Epidermal melanocyte (primary cell): Measurements from ENCODE around the gene PRR33.

Experiments used
- DNase-seq: peaks from one replicate; pipeline ENCODE4 v3.0.0; 2011; ENCODE audit warnings: low spot score; ENCODE audit not compliant: insufficient read length

PRR33 gene

GRCh38 chr11:1916986-1917522 is 25.4 kb upstream of the PRR33 start:
- DNase-seq, result no peak

GRCh38 chr11:1916132-1916985 is 24.7 kb upstream of the PRR33 start:
- DNase-seq, result no peak

- DNase-seq, result no peak
Observed at GRCh38 chr11:1915795-1916131, 24.1 kb upstream of the PRR33 start.

GRCh38 chr11:1913271-1914060 is 21.8 kb upstream of the PRR33 start:
- DNase-seq, result no peak

DNA sequence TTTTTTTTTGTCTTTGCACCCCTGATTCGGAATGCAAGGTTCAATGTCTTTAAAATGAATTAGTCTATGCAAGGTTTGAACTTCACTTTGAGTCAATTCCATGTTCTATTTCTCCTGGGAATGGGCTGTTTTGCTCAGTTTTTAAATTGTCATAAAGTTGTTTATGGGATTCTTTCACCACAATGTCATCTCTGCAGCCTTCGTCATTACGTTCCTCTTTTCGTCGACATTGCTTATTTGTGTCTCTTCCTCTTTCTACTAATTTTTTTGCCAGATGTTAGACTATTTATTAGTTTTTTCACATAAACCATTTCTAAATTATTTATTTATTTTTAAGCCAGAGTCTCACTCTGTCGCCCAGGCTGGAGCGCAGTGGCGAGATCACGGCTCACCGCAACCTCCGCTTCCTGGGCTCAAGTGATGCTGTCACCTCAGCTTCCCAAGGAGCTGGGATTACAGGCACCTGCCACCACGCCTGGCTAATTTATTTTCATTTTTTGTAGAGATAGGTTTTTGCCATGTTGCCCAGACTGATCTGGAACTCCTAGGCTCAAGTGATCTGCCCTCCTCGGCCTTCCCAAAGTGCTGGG is 20.7 kb upstream of the PRR33 start:
- no peak for DNase-seq

- DNase-seq, result no peak
Observed at GRCh38 chr11:1909524-1909923, 17.8 kb upstream of the PRR33 start.

- no peak for DNase-seq
Observed at GRCh38 chr11:1908618-1909017, 16.9 kb upstream of the PRR33 start.

DNA sequence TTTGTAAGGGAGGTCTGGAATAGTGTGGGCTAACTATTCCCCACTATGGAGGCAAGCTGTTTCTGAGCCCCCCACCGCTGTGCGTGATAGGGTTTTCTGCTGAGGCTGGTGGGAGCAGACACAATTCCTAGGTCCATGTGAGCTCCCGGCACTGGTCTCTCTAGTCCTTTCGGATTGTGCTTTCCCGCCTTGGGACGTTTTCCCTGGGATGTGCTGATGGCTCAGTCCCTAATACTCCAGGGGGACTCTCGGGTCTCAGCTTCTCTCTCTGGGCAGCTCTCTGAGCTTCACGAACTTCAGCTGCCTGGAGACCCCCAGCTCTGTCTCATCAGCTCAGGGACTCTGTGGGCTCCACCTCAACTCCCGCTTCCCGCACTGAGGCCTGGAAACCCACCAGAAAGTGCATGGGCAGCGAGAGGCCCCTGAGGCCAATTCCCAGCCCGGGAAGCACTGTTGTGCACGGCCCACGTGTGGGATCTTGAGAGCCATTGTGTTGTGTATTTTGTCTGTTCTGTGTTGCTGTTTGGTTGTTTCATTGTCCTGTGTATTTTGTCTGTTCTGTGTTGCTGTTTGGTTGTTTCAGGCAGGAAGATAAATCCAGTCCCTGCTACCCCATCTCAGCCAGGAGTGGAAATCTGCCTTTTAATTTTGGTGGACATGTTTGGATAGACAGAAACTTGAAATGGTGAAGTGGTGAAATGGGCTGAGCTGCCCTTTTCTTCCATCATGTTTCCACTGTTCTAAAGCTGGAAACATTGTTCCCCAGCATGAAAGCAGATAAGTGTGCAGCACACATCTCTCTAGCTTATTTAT is 15.1 kb upstream of the PRR33 start:
- no peak for DNase-seq

DNA sequence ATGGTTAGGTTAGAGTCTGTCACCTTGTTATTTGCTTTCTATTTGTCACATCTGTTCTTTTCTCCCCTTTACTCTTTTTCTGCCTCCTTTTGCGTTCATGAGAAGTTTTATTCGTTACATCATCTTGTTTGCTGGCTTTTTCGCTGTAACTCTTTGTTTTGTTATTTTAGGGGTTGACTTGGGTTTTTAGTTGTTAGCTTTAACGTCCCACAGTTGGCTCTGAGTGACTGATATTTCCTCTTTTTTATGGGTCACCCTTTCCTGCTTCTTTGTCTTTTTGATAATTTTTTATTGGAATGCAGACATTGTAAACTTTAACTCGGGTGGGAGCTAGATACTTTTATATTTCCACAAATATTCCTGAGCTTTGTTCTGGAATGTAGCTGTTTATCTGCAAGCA is 14.5 kb upstream of the PRR33 start:
- DNase-seq, result no peak

GRCh38 chr11:1899686-1900085 is 8.0 kb upstream of the PRR33 start:
- no peak for DNase-seq

DNA sequence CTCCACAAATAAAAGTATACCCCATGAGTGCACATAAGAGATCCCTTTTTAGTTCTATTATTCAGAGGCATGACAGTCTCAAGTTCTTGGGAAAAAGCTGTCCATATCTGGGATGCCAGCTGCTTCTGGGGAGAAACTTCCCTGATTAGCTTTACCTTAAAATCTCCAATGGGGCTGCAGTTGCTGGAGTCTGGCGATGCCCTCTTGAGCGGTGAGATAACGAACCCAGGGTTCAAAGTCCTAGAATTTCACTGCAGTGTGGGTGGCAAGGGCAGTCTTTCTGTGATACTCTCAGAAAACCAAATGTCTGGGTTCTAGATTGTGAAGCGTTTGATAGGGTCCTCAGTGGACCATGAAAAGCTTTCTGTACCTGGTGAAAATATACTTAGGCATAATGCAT is 7.4 kb upstream of the PRR33 start:
- no peak for DNase-seq

- no peak for DNase-seq
Observed at GRCh38 chr11:1896923-1897322, 5.2 kb upstream of the PRR33 start.

DNA sequence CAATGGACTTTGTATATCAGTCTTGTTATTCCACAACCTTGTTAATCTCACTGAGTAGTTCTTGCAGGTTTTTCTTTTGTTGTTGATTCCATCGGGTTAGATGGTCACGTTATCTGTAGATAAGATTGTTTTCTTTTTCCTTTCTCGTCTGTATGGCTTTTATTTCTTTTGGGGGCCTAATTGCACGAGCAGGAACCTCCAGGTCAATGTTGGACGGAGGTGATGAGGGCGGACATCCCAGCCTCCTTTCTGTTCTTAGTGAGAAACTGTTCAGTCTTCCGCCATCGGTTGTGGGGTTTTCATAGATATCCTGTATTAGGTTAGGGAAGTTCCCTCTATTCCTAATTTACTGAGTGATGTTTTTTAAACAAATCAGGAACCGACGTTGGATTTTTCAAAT is 4.8 kb upstream of the PRR33 start:
- DNase-seq, result no peak

GRCh38 chr11:1894759-1895158 is 3.1 kb upstream of the PRR33 start:
- no peak for DNase-seq

- no peak for DNase-seq
Observed at GRCh38 chr11:1893581-1894359, 2.1 kb upstream of the PRR33 start.

- no peak for DNase-seq
Observed at GRCh38 chr11:1892558-1892957, 863 bp upstream of the PRR33 start.

- no peak for DNase-seq
Observed at GRCh38 chr11:1892116-1892515, 421 bp upstream of the PRR33 start.

- no peak for DNase-seq
Observed at GRCh38 chr11:1890856-1891830, 552 bp downstream of the PRR33 start.
